Measurements from ENCODE around the gene EPHB6. TPM values are rescaled to one million over a fixed set of nuclear protein-coding genes. Genes with fewer than 3 reads are reported as not detected.

EPHB6 gene
- total RNA-seq, 2 donors from 2014 or later: 33.2 to 36.9 TPM

GRCh38 chr7:142918901-142919300 lies 64.0 kb downstream of the EPHB6 start:
- peak; percentile 17 for DNase-seq
- H3K27me3 ChIP-seq (ENCODE audit: control insufficient read depth, insufficient read depth, low read length, poor library complexity, severe bottlenecking): peaks cover 5% of the 10 kb centered on the region
- no peak overlapping the region for H3K27ac Mint-ChIP-seq
- H3K27ac ChIP-seq (ENCODE audit: low read depth, low read length): no peak overlapping the region
- peaks cover 12% of the 10 kb centered on the region for H3K27me3 Mint-ChIP-seq (ENCODE audit: insufficient read depth)
- WGBS, 2 experiments (ENCODE audit: insufficient coverage in 1 of 2, insufficient read length in 1 of 2): 93 to 100% methylated on average over 2 of the region's 2 CpGs
- H3K36me3 ChIP-seq (ENCODE audit: control insufficient read depth, insufficient read depth, low read length): no peaks in the 10 kb centered on the region
- H3K4me3 ChIP-seq (ENCODE audit: low read length): no peak overlapping the region
- TF ChIP-seq, protein P1, sequence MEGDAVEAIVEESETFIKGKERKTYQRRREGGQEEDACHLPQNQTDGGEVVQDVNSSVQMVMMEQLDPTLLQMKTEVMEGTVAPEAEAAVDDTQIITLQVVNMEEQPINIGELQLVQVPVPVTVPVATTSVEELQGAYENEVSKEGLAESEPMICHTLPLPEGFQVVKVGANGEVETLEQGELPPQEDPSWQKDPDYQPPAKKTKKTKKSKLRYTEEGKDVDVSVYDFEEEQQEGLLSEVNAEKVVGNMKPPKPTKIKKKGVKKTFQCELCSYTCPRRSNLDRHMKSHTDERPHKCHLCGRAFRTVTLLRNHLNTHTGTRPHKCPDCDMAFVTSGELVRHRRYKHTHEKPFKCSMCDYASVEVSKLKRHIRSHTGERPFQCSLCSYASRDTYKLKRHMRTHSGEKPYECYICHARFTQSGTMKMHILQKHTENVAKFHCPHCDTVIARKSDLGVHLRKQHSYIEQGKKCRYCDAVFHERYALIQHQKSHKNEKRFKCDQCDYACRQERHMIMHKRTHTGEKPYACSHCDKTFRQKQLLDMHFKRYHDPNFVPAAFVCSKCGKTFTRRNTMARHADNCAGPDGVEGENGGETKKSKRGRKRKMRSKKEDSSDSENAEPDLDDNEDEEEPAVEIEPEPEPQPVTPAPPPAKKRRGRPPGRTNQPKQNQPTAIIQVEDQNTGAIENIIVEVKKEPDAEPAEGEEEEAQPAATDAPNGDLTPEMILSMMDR (conservative IDR thresholded peaks at IDR 0.05): no peak
- H3K4me1 ChIP-seq (ENCODE audit: control insufficient read depth, insufficient read depth, low read length): no peaks in the 10 kb centered on the region
- H3K4me3 Mint-ChIP-seq: no peak overlapping the region
- no peaks in the 10 kb centered on the region for H3K9me3 Mint-ChIP-seq
- H3K4me1 Mint-ChIP-seq: peaks cover 8% of the 10 kb centered on the region
- H3K9ac ChIP-seq (ENCODE audit: extremely low read depth, low read length, poor library complexity, severe bottlenecking): no peak overlapping the region
- no peaks in the 10 kb centered on the region for H3K9me3 ChIP-seq (ENCODE audit: control insufficient read depth, low read length)
- H3K36me3 Mint-ChIP-seq (ENCODE audit: low read depth): no peaks in the 10 kb centered on the region

GRCh38 chr7:142919656-142920055 lies 64.8 kb downstream of the EPHB6 start:
- H3K4me3 Mint-ChIP-seq: no peak overlapping the region
- Histone ChIP-seq H3K4me3 (ENCODE audit: low read length) (no peak overlapping the region), H3K4me1 (ENCODE audit: control insufficient read depth, insufficient read depth, low read length) (no peaks in the 10 kb centered on the region), H3K9ac (ENCODE audit: extremely low read depth, low read length, poor library complexity, severe bottlenecking) (no peak overlapping the region), H3K27me3 (ENCODE audit: control insufficient read depth, insufficient read depth, low read length, poor library complexity, severe bottlenecking) (peaks cover 5% of the 10 kb centered on the region), H3K36me3 (ENCODE audit: control insufficient read depth, insufficient read depth, low read length) (no peaks in the 10 kb centered on the region), H3K9me3 (ENCODE audit: control insufficient read depth, low read length) (no peaks in the 10 kb centered on the region), H3K27ac (ENCODE audit: low read depth, low read length) (no peak overlapping the region)
- TF ChIP-seq, protein P1 (conservative IDR thresholded peaks at IDR 0.05): no peak
- H3K4me1 Mint-ChIP-seq: peaks cover 8% of the 10 kb centered on the region
- DNase-seq: peak; percentile 7
- peaks cover 12% of the 10 kb centered on the region for H3K27me3 Mint-ChIP-seq (ENCODE audit: insufficient read depth)
- H3K9me3 Mint-ChIP-seq: no peaks in the 10 kb centered on the region
- H3K36me3 Mint-ChIP-seq (ENCODE audit: low read depth): no peaks in the 10 kb centered on the region
- H3K27ac Mint-ChIP-seq: no peak overlapping the region
- 91 to 100% methylated on average over 2 to 3 of the region's 3 CpGs for WGBS, 2 experiments (ENCODE audit: insufficient coverage in 1 of 2, insufficient read length in 1 of 2)

Other genes starting within 250 kb of the EPHB6 start
- gene PRSS1, start 105.6 kb upstream of the EPHB6 start, total RNA-seq: 1 to 10 TPM; 4.4 to 8.8 TPM
- gene PRSS2, start 84.1 kb upstream of the EPHB6 start, total RNA-seq: 1 to 10 TPM; 4.8 to 9.9 TPM
- 1 to 10 TPM; 2.7 to 4.1 TPM for gene TRPV6, start 30.7 kb downstream of the EPHB6 start, total RNA-seq
- under 1 TPM; 0.15 to 0.22 TPM for gene TRPV5, start 78.7 kb downstream of the EPHB6 start, total RNA-seq
- gene LLCFC1, start 84.4 kb downstream of the EPHB6 start, total RNA-seq: not detected
- gene KEL, start 107.3 kb downstream of the EPHB6 start, total RNA-seq: 10 to 100 TPM; 79.4 to 86.0 TPM
- gene OR9A2, start 172.1 kb downstream of the EPHB6 start, total RNA-seq: not detected
- gene OR6V1, start 197.3 kb downstream of the EPHB6 start, total RNA-seq: not detected

Measured in endodermal cell (in vitro differentiated cells).